Measurements from ENCODE around the gene OR5AU1.

- no peak for TF ChIP-seq FOXK2 (IDR thresholded peaks at IDR 0.05)
- no peak for TF ChIP-seq SUZ12 (IDR thresholded peaks at IDR 0.05)
- no peak for TF ChIP-seq NFRKB (IDR thresholded peaks at IDR 0.05)
- TF ChIP-seq ZNF384 (IDR thresholded peaks at IDR 0.05), result no peak
- no peak for TF ChIP-seq FOXA1 (IDR thresholded peaks at IDR 0.05)
- no peak for TF ChIP-seq CTBP1 (IDR thresholded peaks at IDR 0.05; ENCODE audit: borderline replicate concordance)
- no peak for TF ChIP-seq LEF1 (IDR thresholded peaks at IDR 0.05; ENCODE audit: borderline replicate concordance)
- no peak for TF ChIP-seq FOXM1 (IDR thresholded peaks at IDR 0.05; ENCODE audit: borderline replicate concordance)
- TF ChIP-seq BHLHE40 (IDR thresholded peaks at IDR 0.05; ENCODE audit: borderline replicate concordance), result no peak
These were observed 32.4 kb downstream of the OR5AU1 start for GRCh38 chr14:21123429-21123828.

Data from HEK293T (cell line).